ENCODE measurements around the gene LRRK2.
"Not testable (repeated sequence)": the region's sequence is repeated elsewhere in the genome, so short reads cannot be mapped to it uniquely, and the experiment has no call there.

The LRRK2 gene

DNA sequence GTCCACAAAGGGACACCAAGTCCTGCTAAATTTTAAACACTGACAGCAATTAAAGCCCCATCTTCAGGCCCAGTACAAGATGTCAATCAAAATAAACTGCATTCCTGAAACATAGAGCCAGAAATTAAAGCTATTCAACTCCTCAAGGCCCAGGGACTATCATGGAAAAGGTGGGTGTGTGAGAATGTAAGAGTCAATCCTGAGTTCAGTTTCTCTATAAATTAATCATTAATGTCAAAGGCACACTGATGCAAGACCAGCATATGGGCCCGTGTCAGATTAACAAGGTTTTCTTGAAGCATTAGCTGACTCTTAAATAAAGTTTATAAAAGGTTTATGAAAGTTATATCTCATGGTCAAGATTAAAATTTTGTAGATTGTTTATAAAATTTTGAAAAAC, 13.6 kb upstream of the LRRK2 start:
- in situ Hi-C loops (cut with HindIII; ENCODE audit: low sequenced_read_pairs), result not testable (repeated sequence)

DNA sequence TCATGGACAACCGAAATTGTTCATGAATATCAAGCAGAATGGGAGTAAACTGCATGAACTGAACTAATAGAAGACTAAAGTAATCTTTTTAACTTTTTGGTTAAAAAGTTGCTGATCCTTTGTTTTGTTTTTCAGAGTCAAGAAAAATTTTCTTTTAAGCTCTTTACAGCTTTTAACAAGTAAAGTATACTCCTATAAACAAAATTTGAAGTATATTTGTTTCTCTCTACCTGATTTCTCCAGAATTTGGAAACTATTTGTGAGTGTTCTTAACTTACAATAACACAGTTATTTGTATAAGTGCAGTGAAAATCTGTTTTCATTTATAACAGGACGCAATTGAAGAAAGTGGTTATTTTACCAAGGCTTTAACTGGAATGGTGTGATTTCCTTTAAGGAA, 12.2 kb upstream of the LRRK2 start:
- in situ Hi-C loops (cut with HindIII; ENCODE audit: low sequenced_read_pairs), result no loop called here

DNA sequence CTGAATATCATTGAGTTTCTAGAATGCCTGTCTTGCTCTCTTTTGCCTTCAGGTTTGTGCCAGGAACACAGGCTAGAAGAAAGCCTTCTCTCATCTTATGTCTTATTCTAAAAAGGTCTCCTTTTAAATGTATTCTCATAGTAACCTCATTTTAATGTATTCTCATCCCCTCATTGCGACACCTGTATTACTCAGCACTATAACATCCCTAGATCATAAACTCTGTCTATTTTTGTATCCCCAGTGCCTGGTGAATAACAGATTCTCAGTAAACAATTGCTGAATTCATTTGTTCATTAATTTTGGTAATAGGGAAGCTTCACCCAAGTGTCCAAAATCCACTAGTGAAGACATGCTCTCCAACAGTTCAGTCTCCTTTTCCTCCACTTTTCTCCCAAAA, 8.8 kb upstream of the LRRK2 start:
- in situ Hi-C loops (cut with HindIII; ENCODE audit: low sequenced_read_pairs), result no loop called here

DNA sequence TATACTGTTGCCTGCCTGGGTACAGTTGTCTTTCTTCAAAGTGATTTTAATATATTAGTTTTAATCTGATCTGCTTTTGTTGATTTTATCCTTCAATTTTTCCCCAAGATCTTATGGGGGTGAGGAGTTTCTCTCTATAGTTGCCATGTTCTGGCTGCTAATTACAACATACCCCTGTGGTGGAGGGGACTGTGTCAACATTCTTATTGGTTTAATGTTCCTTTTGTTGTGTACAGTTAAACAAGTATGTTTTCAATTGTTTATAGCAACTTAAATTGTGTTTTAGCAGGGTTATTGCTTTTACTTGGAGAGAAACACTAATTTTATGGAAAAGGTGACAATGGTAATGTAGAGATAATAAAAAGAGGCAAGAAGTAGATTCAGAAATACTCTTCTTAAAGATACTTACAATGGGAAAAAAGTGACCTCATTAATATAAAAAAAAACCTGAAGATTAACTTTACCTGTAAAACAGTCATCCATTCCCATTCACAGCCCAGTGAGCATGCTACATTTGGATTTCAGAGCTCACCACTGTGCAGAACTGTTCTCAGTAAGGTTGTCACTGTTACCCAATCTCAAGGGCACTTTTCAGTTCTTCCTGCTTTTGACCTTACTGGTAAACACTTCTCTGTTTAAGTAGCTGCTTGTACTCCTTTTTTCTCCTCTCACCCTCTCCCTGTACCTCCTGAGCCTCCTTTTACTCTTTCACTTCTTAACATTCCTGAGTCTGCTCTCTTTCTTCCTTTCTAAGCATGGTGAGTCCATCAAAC, 8.1 kb upstream of the LRRK2 start:
- in situ Hi-C loops (cut with HindIII; ENCODE audit: low sequenced_read_pairs), result no loop called here

DNA sequence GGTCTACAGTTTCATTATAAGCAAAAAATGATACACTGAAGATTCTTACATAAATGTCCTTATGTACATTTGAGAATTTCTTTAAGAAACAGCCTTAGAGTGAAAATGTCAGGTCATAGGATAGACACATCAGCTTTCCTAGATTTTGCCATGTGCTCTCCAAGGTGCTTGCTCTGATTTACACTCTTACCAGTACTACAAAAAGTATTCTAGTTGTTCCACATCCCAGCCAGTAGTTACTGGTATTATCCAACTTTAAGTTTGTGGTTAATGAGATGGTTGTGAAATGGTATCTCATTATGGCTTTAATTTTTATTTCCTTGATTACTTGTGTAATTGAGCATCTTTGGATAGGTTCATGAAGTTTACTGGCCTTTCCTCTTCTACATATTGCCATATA, 5.0 kb upstream of the LRRK2 start:
- in situ Hi-C loops (cut with HindIII; ENCODE audit: low sequenced_read_pairs), result no loop called here

DNA sequence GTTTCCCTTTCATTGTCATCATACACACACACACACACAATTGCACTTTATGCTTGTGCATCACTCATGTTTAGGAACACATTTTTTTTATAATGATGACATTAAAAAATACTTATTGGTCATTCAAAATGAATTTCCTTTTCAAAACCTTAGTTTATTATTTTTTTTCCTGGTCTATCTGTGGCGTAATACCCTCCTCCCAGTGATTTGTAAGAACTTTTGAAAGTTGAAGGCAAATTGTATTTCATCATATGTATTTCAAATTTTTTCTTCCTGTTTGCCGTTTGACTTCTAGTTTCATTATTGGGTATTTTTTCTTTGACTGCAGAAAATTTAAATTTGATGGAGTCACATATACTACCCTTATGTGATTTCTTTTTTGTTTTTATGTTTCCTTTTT, 2.5 kb upstream of the LRRK2 start:
- in situ Hi-C loops (cut with HindIII; ENCODE audit: low sequenced_read_pairs), result no loop called here

DNA sequence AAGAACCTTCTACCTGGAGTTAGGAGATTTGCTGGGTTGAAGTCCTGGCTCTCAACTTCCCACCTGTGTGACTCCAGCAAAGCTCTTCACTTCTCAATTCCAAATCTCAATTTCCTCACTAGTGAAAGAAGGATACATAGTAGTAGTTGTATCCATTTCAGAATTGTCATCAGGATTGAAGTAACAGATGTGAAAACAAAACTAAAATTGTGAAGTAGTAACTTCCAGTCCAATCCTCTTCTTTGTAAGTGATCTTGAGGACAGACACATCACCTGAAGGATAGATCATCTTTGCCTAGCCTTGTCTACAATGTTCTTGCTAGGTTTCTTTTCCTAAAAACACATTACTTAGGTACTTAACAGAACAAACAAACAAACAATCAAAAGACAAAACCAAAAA, 1.2 kb upstream of the LRRK2 start:
- in situ Hi-C loops (cut with HindIII; ENCODE audit: low sequenced_read_pairs), result no loop called here

DNA sequence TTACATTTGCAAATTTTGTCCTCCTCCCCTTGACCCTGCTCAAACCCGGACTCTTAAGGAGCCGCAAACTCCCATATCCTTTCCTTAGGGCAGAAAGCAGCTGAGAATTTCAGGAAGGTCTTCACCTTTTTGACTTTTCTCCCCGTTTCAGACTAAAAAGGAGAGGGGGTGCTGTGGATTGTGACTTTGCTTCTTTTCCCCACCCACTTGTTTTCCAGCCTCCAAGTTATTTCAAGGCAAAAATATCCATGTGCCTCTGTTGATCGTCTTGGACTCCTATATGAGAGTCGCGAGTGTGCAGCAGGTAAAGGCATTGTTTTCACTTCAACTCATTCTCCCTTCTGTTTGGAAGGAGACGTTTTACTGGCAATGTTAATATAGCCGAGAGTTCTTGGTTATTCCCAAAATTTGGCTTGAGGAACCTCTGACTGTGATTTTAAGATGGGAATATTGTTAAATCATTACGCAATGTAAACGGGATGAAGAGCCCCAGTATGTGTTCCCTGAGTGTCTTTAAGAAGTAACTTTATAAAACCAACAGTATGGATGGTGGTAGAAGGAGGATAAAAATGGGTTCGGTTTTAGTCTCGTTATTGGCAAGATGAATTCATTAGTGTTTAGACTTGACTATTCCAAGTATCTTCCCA, 663 bp downstream of the LRRK2 start:
- in situ Hi-C loops (cut with HindIII; ENCODE audit: low sequenced_read_pairs), result no loop called here

DNA sequence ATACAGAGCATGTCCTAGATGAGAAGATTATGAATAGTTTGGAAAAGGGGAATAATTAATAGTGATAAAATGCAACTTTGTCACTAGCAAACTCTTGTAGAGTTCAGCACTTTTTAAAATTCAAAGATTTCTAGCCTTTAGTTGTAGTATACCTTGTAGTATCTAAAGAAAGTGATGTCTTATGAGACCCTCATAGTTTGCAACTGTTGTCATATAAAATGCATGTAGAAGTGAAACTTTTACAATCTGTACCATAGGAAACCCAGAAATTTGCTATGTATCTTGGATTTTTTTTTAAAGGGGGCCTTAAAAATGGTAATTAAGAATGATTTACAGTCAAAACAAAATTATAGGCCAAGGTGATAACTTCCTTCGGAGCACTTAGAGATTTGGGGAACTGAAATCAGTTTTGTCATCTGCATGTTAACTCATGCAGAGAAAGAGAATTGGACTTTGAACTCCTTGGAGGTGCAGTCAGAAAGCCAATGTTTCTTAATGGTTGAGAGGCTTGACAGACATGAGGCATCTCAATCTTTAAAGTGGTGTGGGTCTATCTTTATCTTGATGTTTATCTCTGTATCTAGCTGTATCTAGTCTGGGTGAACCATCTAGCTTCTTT, 1.3 kb downstream of the LRRK2 start:
- in situ Hi-C loops (cut with HindIII; ENCODE audit: low sequenced_read_pairs), result no loop called here

DNA sequence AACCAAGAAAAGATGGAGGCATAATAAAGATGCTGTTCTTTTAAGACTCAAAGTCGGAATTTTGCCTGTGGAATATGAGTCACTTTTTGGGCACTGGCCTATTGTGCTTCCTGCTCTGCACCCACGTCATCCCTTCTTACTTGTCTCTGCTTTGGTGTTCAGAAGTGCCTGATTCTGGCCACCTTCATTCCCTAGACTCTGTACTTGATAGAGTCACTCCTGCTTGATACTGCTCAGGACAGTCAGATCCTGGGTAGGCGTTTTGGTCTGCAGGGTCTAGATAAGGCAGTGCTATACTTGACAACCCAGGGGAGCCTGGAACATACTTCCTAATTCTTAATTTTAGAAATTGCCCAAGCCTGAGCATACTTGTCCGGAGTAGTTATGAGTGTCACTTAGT, 1.9 kb downstream of the LRRK2 start:
- in situ Hi-C loops (cut with HindIII; ENCODE audit: low sequenced_read_pairs), result no loop called here

DNA sequence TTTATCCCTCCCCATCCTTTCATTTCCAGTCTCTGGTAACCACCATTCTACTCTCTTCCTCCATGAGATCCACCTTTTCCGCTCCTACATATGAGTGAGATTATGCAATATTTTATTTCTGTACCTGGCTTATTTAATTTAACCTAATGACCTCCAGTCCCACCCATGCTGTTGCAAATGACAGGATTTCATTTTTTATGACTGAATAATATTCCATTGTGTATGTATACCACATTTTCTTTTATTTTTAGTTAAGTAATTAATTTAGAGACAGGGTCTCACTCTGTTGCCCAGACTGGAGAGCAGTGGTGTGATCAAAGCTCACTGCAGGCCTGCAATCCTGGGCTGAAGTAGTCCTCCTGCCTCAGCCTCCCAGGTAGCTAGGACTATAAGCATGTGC, 2.6 kb downstream of the LRRK2 start:
- in situ Hi-C loops (cut with HindIII; ENCODE audit: low sequenced_read_pairs), result no loop called here

DNA sequence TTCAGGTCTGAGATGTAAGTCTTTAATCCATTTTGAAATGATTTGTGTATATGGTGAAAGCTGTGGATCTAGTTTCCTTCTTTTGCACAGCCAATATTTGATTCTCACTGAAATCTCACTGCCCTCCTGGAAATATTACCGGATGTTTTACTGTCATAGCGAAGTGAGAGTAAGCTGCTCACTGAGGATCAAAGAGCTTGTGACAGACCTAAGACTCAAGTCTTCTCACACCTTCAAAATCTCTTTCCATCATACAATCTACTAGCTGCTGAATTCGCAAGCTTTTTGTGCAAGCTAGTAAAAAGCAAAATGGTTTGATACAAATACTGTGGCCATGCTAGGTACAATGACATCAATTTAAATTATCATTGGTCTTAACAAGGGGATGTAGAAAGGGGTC, 3.9 kb downstream of the LRRK2 start:
- in situ Hi-C loops (cut with HindIII; ENCODE audit: low sequenced_read_pairs), result no loop called here

DNA sequence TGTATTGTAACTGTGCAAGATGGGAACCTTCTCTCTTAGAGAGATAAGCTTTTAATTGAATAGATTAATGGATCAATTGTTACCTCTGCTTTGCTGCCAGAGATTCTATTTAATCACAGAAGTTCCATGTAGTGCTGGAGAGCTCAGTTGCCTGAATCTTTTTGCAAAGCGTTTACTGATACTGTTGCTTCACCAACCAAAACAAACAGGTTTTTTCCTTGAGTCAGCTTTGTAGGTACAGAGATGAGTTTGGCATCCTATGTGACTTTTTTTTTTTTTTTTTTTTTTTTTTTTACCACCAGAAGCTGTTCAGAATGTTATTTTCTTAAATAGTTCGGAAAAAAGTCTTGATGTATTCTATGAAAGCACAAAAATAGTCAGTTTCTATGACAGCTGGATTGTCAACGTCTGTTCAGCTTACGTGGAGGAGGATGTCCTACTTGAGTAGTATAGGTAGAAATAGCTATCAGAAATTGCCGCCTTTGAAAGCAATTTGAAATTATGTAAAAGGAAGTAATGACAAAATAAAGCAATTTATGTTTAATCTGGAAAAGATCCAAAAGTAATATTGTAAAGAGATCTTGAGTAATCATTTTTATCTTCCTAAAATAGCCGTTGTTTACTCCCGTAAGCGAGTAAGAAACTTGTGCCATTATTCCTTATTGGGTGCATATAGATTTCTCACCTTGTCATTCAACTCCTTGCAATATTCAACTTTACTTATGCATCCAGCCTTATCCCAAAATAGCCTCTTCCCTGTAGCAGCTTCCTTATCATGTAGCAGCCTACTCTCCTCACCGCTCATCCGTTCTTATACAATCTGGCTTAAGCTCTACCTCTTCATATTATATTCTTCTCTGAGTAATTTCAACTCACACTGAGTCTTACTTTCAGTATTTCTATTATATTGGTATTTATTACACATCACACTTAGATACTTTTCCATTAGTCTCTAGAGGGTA, 5.2 kb downstream of the LRRK2 start:
- in situ Hi-C loops (cut with HindIII; ENCODE audit: low sequenced_read_pairs), result no loop called here

DNA sequence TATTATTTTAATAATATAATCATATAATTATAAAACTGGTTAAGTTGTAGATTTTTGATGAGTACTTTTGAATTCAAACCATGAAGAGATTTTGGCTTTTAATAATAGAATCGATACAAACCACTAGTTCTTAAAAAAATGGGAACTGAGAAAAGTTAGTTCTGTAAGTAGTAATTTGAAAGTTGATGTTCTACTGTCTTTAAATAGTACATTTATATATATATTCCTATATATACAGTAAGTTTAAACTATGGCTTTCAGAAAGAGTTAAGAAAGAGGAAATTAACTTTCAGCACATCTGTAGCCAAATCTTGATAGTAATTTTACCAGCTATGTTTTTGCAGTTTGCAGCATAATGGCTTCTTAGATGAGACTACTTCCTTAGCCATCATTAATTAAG, 7.8 kb downstream of the LRRK2 start:
- in situ Hi-C loops (cut with HindIII; ENCODE audit: low sequenced_read_pairs), result no loop called here

DNA sequence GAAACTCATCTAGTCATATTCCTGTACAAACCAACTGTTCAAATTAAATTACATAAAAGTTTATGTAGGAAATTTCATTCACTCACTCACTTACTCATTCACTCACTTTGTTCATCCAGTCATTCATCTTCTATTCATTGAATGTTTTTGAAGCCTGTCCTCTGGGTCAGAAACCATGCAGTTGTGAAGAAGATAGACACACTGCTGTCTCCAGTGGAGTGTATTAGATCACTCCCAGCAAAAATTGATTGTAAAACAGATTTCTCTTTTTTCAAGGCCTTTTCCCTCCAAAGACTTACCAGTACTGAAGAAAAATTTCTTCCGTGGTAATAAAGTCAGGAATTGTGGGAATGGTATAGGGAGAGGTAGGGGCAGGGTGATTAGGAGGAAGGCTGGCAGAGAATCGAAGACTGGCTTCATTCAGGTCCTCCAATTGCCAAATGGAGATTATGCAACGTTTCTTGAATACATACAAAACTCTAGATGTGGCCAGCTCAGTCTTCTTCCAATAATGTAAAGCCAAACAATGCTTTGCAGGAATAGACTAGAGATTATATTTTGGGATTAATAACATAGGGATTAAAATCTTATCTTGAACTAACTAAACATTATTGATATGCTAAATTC, 9.1 kb downstream of the LRRK2 start:
- in situ Hi-C loops (cut with HindIII; ENCODE audit: low sequenced_read_pairs), result no loop called here

DNA sequence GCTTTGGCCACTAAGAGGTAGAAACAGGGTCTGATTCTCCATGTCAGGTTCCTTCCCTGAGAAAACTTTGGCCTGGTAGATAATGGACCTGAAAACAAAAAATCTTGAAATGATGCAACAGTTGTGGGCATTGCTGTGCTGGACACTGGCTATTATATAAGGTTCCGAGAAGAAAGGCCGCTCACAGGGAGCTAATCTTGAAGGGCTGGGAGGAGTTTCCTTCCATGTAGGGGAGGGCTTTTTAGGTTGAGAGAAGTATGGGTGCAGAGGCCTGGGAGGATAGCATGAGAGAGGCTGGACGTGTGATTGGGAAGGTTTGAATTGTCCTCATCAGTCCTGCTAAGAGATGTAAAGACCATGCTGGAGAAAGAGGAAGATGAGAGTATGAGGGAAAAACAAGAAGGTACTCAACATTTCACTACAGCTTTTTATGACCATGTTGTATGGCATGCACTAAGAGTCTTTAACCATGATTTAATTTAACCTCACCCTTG, 11.6 kb downstream of the LRRK2 start:
- in situ Hi-C loops (cut with HindIII; ENCODE audit: low sequenced_read_pairs), result no loop called here

DNA sequence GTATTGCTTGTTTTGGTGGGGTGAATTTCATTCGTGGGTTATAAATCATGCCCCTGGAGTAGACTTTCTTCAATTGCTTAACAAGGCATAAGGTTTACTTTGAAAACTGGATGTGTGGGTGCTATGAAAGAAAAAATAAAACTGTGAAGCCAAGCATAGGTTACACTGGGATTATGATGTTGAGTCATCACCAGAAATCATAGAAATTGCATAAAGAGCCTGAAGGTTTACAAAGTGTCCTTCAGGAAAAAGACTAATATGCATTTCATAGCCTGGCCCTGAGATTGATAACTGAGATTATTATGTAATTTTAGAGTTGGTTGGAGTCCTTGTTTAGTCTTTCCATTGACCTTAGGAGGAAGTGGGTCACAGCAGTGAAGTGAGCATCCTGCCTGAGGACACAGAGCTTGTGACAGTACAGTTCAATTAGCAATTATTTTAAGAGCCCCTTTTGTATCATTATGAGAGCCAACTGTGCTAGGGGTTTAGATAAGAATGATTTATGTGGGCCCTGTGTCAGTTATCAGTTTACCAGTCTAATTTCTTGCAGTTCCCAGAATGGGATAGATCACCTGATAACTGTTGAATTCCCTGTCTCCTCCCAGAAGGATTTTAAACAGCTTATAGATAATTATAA, 13.6 kb downstream of the LRRK2 start:
- in situ Hi-C loops (cut with HindIII; ENCODE audit: low sequenced_read_pairs), result no loop called here

DNA sequence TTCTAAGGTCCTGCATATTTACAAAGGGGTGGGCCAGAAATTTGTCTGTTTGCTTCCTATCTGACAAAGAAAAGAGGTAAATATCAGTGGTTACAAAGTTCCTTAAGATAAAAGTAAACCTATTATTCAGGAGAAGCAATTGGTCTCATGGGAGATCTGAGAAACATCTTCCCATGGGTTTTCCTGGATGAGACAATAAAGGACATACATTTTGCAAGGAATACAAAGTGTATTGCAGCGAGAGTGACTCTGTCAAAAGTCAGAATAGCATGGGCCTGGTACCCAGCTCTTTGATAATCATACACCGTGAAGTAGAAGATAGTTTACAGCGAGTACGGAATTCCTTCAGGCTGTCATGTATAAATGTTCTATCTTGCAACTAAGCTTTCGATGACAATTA, 14.2 kb downstream of the LRRK2 start:
- in situ Hi-C loops (cut with HindIII; ENCODE audit: low sequenced_read_pairs), result no loop called here

DNA sequence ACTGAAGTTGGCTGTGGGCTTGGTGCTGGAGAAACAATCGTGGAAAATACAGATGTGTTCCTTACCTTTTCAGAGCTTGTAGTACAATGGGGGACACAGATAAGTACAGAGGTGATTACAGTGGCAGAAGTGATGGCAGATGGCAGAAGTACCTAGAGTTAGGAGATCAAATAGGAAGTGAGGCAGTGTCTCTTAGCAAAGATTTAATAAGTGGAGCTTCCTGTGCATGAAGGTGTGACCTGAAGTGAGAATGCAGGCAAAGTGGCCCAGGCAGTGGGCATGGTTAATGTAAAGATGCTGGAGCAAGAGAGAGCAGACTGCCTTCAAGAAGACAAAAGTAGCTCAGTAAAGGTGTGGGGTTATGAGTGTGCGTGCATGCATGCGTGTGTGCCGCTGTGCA, 16.0 kb downstream of the LRRK2 start:
- in situ Hi-C loops (cut with HindIII; ENCODE audit: low sequenced_read_pairs), result no loop called here

DNA sequence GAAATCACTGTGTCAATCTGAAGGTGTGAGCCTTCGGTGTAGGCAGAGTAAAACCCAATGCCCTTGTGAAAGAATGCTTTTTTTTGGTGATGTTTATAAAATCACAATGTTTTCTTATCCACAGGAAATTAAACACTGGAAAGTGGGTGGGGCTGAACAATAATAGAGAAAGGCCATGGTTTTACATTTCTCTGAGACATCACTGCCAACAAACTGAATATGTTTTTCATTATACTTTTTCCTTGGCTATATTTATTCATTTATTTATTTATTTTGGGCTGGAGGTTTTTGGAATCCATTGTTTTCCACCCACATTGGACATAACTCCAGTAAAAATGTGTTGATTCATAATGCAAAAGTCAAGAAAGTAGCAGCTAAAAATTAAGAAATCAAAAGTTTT, 16.9 kb downstream of the LRRK2 start:
- in situ Hi-C loops (cut with HindIII; ENCODE audit: low sequenced_read_pairs), result no loop called here

Data from endothelial cell of hepatic sinusoid (primary cell).